ENCODE data around the gene SCYL1.

DNA sequence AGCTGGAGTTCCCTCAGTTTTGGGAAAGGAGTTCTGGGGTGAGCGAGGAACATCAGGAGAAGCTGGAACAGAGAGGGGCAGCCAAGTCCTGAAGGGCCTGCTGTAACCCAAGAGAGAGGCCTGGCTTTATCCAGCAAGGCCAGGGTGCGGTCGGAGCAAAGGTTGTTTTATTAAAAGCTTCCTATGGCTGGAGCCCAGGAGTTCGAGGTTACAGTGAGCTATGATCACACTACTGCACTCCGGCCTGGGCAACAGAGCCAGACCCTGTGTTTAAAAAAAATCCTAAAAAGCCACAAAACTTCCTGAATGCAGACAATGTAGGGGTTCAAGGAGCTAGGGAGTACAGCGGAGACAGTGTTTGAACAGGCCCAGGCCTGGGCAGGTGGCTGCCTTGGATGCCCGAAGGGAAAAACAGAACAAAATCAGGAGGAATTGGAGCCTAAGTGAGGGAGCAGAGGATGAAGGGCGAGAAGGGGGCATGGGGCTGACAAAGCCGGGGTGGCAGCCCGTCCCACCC, 48.2 kb upstream of the SCYL1 start:
- TF ChIP-seq, protein P1, sequence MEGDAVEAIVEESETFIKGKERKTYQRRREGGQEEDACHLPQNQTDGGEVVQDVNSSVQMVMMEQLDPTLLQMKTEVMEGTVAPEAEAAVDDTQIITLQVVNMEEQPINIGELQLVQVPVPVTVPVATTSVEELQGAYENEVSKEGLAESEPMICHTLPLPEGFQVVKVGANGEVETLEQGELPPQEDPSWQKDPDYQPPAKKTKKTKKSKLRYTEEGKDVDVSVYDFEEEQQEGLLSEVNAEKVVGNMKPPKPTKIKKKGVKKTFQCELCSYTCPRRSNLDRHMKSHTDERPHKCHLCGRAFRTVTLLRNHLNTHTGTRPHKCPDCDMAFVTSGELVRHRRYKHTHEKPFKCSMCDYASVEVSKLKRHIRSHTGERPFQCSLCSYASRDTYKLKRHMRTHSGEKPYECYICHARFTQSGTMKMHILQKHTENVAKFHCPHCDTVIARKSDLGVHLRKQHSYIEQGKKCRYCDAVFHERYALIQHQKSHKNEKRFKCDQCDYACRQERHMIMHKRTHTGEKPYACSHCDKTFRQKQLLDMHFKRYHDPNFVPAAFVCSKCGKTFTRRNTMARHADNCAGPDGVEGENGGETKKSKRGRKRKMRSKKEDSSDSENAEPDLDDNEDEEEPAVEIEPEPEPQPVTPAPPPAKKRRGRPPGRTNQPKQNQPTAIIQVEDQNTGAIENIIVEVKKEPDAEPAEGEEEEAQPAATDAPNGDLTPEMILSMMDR (conservative IDR thresholded peaks at IDR 0.05; ENCODE audit: low read depth, low read length), result no peak
- TF ChIP-seq POLR2A (IDR thresholded peaks at IDR 0.05; ENCODE audit: low read depth, low read length) (peak; percentile 52), CHD1 (IDR thresholded peaks at IDR 0.05; ENCODE audit: low read depth, low read length) (peak; percentile 78), RAD21 (IDR thresholded peaks at IDR 0.05; ENCODE audit: low read length) (no peak), FOS (IDR thresholded peaks at IDR 0.05; ENCODE audit: low read depth, low read length) (no peak), BHLHE40 (IDR thresholded peaks at IDR 0.05; ENCODE audit: low read depth, low read length) (no peak), CEBPB (IDR thresholded peaks at IDR 0.05; ENCODE audit: low read depth, low read length) (no peak), MXI1 (IDR thresholded peaks at IDR 0.05; ENCODE audit: borderline replicate concordance, low read depth, low read length) (no peak)
- TF ChIP-seq, protein P2, sequence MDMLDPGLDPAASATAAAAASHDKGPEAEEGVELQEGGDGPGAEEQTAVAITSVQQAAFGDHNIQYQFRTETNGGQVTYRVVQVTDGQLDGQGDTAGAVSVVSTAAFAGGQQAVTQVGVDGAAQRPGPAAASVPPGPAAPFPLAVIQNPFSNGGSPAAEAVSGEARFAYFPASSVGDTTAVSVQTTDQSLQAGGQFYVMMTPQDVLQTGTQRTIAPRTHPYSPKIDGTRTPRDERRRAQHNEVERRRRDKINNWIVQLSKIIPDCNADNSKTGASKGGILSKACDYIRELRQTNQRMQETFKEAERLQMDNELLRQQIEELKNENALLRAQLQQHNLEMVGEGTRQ (IDR thresholded peaks at IDR 0.05; ENCODE audit: low read depth, low read length), result no peak
- TF ChIP-seq, protein P3, sequence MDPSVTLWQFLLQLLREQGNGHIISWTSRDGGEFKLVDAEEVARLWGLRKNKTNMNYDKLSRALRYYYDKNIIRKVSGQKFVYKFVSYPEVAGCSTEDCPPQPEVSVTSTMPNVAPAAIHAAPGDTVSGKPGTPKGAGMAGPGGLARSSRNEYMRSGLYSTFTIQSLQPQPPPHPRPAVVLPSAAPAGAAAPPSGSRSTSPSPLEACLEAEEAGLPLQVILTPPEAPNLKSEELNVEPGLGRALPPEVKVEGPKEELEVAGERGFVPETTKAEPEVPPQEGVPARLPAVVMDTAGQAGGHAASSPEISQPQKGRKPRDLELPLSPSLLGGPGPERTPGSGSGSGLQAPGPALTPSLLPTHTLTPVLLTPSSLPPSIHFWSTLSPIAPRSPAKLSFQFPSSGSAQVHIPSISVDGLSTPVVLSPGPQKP (IDR thresholded peaks at IDR 0.05; ENCODE audit: borderline replicate concordance, low read depth, low read length), result no peak

Measured in IMR-90 (cell line).